ENCODE measurements around the gene KLHDC3. TPM values are rescaled to one million over a fixed set of nuclear protein-coding genes. Genes with fewer than 3 reads are reported as not detected.

Gene KLHDC3
- total and polyA plus RNA-seq, 9 of the 15 experiments (the other 6 are each of a cell fraction or from before 2014, with no cell fraction given): 4.5 to 171 (median 107) TPM

- TF ChIP-seq E2F1 (CRISPR knock-in tag; IDR thresholded peaks at IDR 0.05) (peak; percentile 53; the same call in 1 of the 2 replicates), HMGXB4 (CRISPR knock-in tag; IDR thresholded peaks at IDR 0.05) (peak; percentile 28; the same call in 1 of the 2 replicates), CHAMP1 (IDR thresholded peaks at IDR 0.05) (no peak), ZNF3 (CRISPR knock-in tag; IDR thresholded peaks at IDR 0.05) (no peak), SRF (CRISPR knock-in tag; IDR thresholded peaks at IDR 0.05) (peak in 1 of 2 experiments; percentile 70; a peak in 1 of 4 replicates), ASH1L (IDR thresholded peaks at IDR 0.05; ENCODE audit: borderline replicate concordance, low read depth, partially characterized antibody) (peak; percentile 37), EGR1 (conservative IDR thresholded peaks at IDR 0.05) (peak; percentile 93), PHF20 (IDR thresholded peaks at IDR 0.05; ENCODE audit: partially characterized antibody) (peak; percentile 27), ZNF384 (IDR thresholded peaks at IDR 0.05; ENCODE audit: low read depth, low read length) (0 out of 2 replicates have a peak, but pooled peaks have one; percentile 17), HDGF (IDR thresholded peaks at IDR 0.05) (peak; percentile 51; the same call in 1 of the 2 replicates), POLR2B (IDR thresholded peaks at IDR 0.05; ENCODE audit: low read depth, partially characterized antibody) (peak; percentile 87), ZBTB1 (CRISPR knock-in tag; IDR thresholded peaks at IDR 0.05; ENCODE audit: borderline replicate concordance, low read depth) (peak; percentile 1; the same call in 1 of the 2 replicates)
- TF ChIP-seq, protein P1, sequence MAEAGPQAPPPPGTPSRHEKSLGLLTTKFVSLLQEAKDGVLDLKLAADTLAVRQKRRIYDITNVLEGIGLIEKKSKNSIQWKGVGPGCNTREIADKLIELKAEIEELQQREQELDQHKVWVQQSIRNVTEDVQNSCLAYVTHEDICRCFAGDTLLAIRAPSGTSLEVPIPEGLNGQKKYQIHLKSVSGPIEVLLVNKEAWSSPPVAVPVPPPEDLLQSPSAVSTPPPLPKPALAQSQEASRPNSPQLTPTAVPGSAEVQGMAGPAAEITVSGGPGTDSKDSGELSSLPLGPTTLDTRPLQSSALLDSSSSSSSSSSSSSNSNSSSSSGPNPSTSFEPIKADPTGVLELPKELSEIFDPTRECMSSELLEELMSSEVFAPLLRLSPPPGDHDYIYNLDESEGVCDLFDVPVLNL (CRISPR knock-in tag; IDR thresholded peaks at IDR 0.05; ENCODE audit: low read depth): peak; percentile 67; the same call in 1 of the 2 replicates
- TF ChIP-seq, protein P2, sequence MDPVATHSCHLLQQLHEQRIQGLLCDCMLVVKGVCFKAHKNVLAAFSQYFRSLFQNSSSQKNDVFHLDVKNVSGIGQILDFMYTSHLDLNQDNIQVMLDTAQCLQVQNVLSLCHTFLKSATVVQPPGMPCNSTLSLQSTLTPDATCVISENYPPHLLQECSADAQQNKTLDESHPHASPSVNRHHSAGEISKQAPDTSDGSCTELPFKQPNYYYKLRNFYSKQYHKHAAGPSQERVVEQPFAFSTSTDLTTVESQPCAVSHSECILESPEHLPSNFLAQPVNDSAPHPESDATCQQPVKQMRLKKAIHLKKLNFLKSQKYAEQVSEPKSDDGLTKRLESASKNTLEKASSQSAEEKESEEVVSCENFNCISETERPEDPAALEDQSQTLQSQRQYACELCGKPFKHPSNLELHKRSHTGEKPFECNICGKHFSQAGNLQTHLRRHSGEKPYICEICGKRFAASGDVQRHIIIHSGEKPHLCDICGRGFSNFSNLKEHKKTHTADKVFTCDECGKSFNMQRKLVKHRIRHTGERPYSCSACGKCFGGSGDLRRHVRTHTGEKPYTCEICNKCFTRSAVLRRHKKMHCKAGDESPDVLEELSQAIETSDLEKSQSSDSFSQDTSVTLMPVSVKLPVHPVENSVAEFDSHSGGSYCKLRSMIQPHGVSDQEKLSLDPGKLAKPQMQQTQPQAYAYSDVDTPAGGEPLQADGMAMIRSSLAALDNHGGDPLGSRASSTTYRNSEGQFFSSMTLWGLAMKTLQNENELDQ (CRISPR knock-in tag; IDR thresholded peaks at IDR 0.05; ENCODE audit: borderline replicate concordance): no peak
Measured at GRCh38 chr6:42984001-42984923, 29.8 kb upstream of the KLHDC3 start, which contains the start of gene PPP2R5D (continued).
